GM12878 (cell line): ENCODE data around the gene SCUBE2. TPM values are rescaled to one million over a fixed set of nuclear protein-coding genes. Genes with fewer than 3 reads are reported as not detected.

Source experiments
- CHD1 ChIP-seq: IDR thresholded peaks from 2 replicates; pipeline ENCODE4 v1.6.1; 2012; ENCODE audit warnings: low read depth, low read length, improper control_type of control experiment
- CREB1 ChIP-seq: IDR thresholded peaks from 2 replicates; pipeline ENCODE4 v1.6.1; 2012; ENCODE audit warnings: low read depth, mild to moderate bottlenecking, inconsistent platforms
- DPF2 ChIP-seq: fragments of 450-650 bp; IDR thresholded peaks from 2 replicates; pipeline ENCODE4 v1.6.1; 2017; ENCODE audit warnings: mild to moderate bottlenecking
- EP300 ChIP-seq, 2 experiments: fragments of 150-350 bp in 1 of 2; IDR thresholded peaks; 2 replicates each; pipeline ENCODE4 v1.6.1; 2011 to 2012; ENCODE audit warnings: low read depth in 2 of 2, low read length in 2 of 2, borderline replicate concordance in 1 of 2, improper control_type of control experiment in 1 of 2, inconsistent platforms in 1 of 2; ENCODE audit not compliant: control insufficient read depth in 1 of 2
- FOXK2 ChIP-seq: fragments of 450-650 bp; IDR thresholded peaks from 2 replicates; pipeline ENCODE4 v1.6.1; 2017; ENCODE audit warnings: mild to moderate bottlenecking, moderate library complexity
- IKZF1 ChIP-seq: fragments of 450-650 bp; conservative IDR thresholded peaks from 2 replicates; pipeline ENCODE4 v1.6.1; 2017; ENCODE audit warnings: antibody characterized with exemption, mild to moderate bottlenecking
- IKZF2 ChIP-seq, 2 experiments: fragments of 450-650 bp; IDR thresholded peaks; 2 replicates each; pipeline ENCODE4 v1.6.1; 2017; ENCODE audit warnings: mild to moderate bottlenecking in 2 of 2, moderate library complexity in 2 of 2
- LARP7 ChIP-seq: fragments of 450-650 bp; IDR thresholded peaks from 2 replicates; pipeline ENCODE4 v1.6.1; 2017; ENCODE audit warnings: mild to moderate bottlenecking
- NR2C1 ChIP-seq: fragments of 450-650 bp; IDR thresholded peaks from 2 replicates; pipeline ENCODE4 v1.6.1; 2017; ENCODE audit warnings: antibody characterized with exemption, mild to moderate bottlenecking, moderate library complexity
- NR2F1 ChIP-seq: fragments of 450-650 bp; conservative IDR thresholded peaks from 2 replicates; pipeline ENCODE4 v1.6.1; 2017; ENCODE audit warnings: mild to moderate bottlenecking
- SMC3 ChIP-seq: IDR thresholded peaks from 2 replicates; pipeline ENCODE4 v1.6.1; 2011; ENCODE audit warnings: low read length, improper control_type of control experiment, borderline replicate concordance
- SREBF1 ChIP-seq: IDR thresholded peaks from 2 replicates; pipeline ENCODE4 v1.6.1; 2012; ENCODE audit warnings: mild to moderate bottlenecking, low read length
- TCF7 ChIP-seq: IDR thresholded peaks from 2 replicates; pipeline ENCODE4 v1.6.1; 2014; ENCODE audit warnings: antibody characterized with exemption, borderline replicate concordance
- YY1 ChIP-seq: IDR thresholded peaks from 2 replicates; pipeline ENCODE4 v1.6.1; 2011; ENCODE audit warnings: low read depth, mild to moderate bottlenecking, low read length
- ZNF622 ChIP-seq: fragments of 450-650 bp; IDR thresholded peaks from 2 replicates; pipeline ENCODE4 v1.6.1; 2017; ENCODE audit warnings: mild to moderate bottlenecking, inconsistent platforms
- polyA plus RNA-seq, 11 experiments: library from polyadenylated mRNA; depleted of rRNA in 4 of 11; unstranded in 6 of 11; stranded (reverse) in 5 of 11; fragments of >200 nt; fragmentation: Nextera tagmentation in 4 of 11; fragmentation: Illumina TruSeq in 1 of 11; extraction: Ambion mirVana in 4 of 11; extraction: Trizol in 1 of 11; gene quantifications; 1 replicate in 1 of 11; 2 replicates in 10 of 11; pipeline versions ENCODE4 v1.2.1 to v1.2.3, GENCODE V29; 2011 to 2016; ENCODE audit warnings: inconsistent platforms in 2 of 11, missing spikeins in 2 of 11, low read depth in 1 of 11
- total RNA-seq, 4 experiments: library from RNA; depleted of rRNA in 3 of 4; stranded (reverse); fragments of >200 nt in 3 of 4; fragmentation: Illumina TruSeq in 1 of 4; extraction: Trizol in 1 of 4; gene quantifications; 2 replicates each; pipeline versions ENCODE4 v1.2.1 to v1.2.3, GENCODE V29; 2013 to 2021
- TF ChIP-seq, protein P1 (sequence below): IDR thresholded peaks from 2 replicates; pipeline ENCODE4 v1.6.1; 2012; ENCODE audit warnings: low read length, inconsistent platforms
- TF ChIP-seq, protein P2 (sequence below): fragments of 450-650 bp; IDR thresholded peaks from 2 replicates; pipeline ENCODE4 v1.6.1; 2017; ENCODE audit warnings: low read depth, mild to moderate bottlenecking, moderate library complexity
- TF ChIP-seq, protein P3 (sequence below): fragments of 450-650 bp; IDR thresholded peaks from 2 replicates; pipeline ENCODE4 v1.6.1; 2014; ENCODE audit warnings: mild to moderate bottlenecking
- TF ChIP-seq, protein P4 (sequence below): fragments of 450-650 bp; formaldehyde crosslinking; IDR thresholded peaks from 2 replicates; pipeline ENCODE4 v1.4.0; 2022; ENCODE audit warnings: mild to moderate bottlenecking, moderate library complexity
- TF ChIP-seq, protein P5 (sequence below): fragments of 450-650 bp; IDR thresholded peaks from 2 replicates; pipeline ENCODE4 v1.6.1; 2018; ENCODE audit warnings: mild to moderate bottlenecking, low read depth, moderate library complexity; ENCODE audit not compliant: partially characterized antibody

Gene SCUBE2
- total and polyA plus RNA-seq, 10 of the 15 experiments (the other 5 are each of a cell fraction or from before 2014, with no cell fraction given): 0.12 to 0.56 (median 0.31) TPM; not detected in 2

- TF ChIP-seq, protein P1, sequence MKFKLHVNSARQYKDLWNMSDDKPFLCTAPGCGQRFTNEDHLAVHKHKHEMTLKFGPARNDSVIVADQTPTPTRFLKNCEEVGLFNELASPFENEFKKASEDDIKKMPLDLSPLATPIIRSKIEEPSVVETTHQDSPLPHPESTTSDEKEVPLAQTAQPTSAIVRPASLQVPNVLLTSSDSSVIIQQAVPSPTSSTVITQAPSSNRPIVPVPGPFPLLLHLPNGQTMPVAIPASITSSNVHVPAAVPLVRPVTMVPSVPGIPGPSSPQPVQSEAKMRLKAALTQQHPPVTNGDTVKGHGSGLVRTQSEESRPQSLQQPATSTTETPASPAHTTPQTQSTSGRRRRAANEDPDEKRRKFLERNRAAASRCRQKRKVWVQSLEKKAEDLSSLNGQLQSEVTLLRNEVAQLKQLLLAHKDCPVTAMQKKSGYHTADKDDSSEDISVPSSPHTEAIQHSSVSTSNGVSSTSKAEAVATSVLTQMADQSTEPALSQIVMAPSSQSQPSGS: peak; percentile 97
- TF ChIP-seq NR2C1: peak; percentile 59
- peak; percentile 98 for TF ChIP-seq IKZF2 (IDR thresholded peaks at IDR 0.05)
- peak; percentile 73 for TF ChIP-seq YY1
- peak; percentile 68 for TF ChIP-seq FOXK2
- TF ChIP-seq EP300 (IDR thresholded peaks at IDR 0.05; ENCODE audit: borderline replicate concordance in 1 of 2, control insufficient read depth in 1 of 2, low read depth in 2 of 2, low read length in 2 of 2): peak; percentile 92 to 98
- TF ChIP-seq, protein P2, sequence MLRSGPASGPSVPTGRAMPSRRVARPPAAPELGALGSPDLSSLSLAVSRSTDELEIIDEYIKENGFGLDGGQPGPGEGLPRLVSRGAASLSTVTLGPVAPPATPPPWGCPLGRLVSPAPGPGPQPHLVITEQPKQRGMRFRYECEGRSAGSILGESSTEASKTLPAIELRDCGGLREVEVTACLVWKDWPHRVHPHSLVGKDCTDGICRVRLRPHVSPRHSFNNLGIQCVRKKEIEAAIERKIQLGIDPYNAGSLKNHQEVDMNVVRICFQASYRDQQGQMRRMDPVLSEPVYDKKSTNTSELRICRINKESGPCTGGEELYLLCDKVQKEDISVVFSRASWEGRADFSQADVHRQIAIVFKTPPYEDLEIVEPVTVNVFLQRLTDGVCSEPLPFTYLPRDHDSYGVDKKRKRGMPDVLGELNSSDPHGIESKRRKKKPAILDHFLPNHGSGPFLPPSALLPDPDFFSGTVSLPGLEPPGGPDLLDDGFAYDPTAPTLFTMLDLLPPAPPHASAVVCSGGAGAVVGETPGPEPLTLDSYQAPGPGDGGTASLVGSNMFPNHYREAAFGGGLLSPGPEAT: peak; percentile 81
- peak; percentile 99 for TF ChIP-seq DPF2
- no peak for TF ChIP-seq TCF7
- peak; percentile 94 for TF ChIP-seq IKZF1
- TF ChIP-seq, protein P3, sequence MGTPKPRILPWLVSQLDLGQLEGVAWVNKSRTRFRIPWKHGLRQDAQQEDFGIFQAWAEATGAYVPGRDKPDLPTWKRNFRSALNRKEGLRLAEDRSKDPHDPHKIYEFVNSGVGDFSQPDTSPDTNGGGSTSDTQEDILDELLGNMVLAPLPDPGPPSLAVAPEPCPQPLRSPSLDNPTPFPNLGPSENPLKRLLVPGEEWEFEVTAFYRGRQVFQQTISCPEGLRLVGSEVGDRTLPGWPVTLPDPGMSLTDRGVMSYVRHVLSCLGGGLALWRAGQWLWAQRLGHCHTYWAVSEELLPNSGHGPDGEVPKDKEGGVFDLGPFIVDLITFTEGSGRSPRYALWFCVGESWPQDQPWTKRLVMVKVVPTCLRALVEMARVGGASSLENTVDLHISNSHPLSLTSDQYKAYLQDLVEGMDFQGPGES: no peak
- no peak for TF ChIP-seq ZNF622
- TF ChIP-seq SREBF1: peak; percentile 44; the same call in 1 of the 2 replicates
- TF ChIP-seq NR2F1: peak; percentile 97
- TF ChIP-seq, protein P4, sequence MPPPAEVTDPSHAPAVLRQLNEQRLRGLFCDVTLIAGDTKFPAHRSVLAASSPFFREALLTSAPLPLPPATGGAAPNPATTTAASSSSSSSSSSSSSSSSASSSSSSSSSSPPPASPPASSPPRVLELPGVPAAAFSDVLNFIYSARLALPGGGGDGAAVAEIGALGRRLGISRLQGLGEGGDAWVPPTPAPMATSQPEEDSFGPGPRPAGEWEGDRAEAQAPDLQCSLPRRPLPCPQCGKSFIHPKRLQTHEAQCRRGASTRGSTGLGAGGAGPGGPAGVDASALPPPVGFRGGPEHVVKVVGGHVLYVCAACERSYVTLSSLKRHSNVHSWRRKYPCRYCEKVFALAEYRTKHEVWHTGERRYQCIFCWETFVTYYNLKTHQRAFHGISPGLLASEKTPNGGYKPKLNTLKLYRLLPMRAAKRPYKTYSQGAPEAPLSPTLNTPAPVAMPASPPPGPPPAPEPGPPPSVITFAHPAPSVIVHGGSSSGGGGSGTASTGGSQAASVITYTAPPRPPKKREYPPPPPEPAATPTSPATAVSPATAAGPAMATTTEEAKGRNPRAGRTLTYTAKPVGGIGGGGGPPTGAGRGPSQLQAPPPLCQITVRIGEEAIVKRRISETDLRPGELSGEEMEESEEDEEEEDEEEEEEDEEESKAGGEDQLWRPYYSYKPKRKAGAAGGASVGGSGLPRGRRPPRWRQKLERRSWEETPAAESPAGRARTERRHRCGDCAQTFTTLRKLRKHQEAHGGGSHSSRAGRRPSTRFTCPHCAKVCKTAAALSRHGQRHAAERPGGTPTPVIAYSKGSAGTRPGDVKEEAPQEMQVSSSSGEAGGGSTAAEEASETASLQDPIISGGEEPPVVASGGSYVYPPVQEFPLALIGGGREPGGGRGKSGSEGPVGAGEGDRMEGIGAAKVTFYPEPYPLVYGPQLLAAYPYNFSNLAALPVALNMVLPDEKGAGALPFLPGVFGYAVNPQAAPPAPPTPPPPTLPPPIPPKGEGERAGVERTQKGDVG (CRISPR knock-in tag): no peak
- peak; percentile 70 for TF ChIP-seq CREB1
- TF ChIP-seq, protein P5, sequence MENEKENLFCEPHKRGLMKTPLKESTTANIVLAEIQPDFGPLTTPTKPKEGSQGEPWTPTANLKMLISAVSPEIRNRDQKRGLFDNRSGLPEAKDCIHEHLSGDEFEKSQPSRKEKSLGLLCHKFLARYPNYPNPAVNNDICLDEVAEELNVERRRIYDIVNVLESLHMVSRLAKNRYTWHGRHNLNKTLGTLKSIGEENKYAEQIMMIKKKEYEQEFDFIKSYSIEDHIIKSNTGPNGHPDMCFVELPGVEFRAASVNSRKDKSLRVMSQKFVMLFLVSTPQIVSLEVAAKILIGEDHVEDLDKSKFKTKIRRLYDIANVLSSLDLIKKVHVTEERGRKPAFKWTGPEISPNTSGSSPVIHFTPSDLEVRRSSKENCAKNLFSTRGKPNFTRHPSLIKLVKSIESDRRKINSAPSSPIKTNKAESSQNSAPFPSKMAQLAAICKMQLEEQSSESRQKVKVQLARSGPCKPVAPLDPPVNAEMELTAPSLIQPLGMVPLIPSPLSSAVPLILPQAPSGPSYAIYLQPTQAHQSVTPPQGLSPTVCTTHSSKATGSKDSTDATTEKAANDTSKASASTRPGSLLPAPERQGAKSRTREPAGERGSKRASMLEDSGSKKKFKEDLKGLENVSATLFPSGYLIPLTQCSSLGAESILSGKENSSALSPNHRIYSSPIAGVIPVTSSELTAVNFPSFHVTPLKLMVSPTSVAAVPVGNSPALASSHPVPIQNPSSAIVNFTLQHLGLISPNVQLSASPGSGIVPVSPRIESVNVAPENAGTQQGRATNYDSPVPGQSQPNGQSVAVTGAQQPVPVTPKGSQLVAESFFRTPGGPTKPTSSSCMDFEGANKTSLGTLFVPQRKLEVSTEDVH: peak; percentile 55
- TF ChIP-seq CHD1: no peak
- TF ChIP-seq SMC3: peak; percentile 24; the same call in 1 of the 2 replicates
- no peak for TF ChIP-seq LARP7
Measured at GRCh38 chr11:9060700-9061111, 30.7 kb downstream of the SCUBE2 start (continued).
